HEK293 (cell line): ENCODE measurements around the gene ADGRF1.

Experiments used
- CTCF ChIA-PET: fragments of 350-600 bp; formaldehyde crosslinking; extraction: SDS; loops from one replicate; lab custom pipeline; 2021; ENCODE audit warnings: antibody characterized with exemption; lab: Yijun Ruan, JAX
- POLR2A ChIA-PET: fragments of 300-600 bp; formaldehyde crosslinking; extraction: SDS; loops from one replicate; lab custom pipeline; 2020; ENCODE audit warnings: antibody characterized with exemption, inconsistent platforms; lab: Yijun Ruan, JAX
- H3K27ac ChIP-seq: fragments of 200-500 bp; sonication (Bioruptor generic); 2 replicates; pipeline ENCODE4 v1.5.1; 2014; ENCODE audit warnings: low read depth, low read length, control low read depth, inconsistent platforms; ENCODE audit errors: extremely low read depth
- H3K36me3 ChIP-seq, 2 experiments: fragments of 200-500 bp in 1 of 2; sonication (Bioruptor generic) in 1 of 2; 1 replicate in 1 of 2; 2 replicates in 1 of 2; pipeline ENCODE4 v1.5.1; 2014 to 2017; ENCODE audit warnings: inconsistent platforms in 2 of 2, low read length in 2 of 2; ENCODE audit not compliant: control insufficient read depth in 2 of 2, insufficient read depth in 1 of 2
- H3K4me1 ChIP-seq: fragments of 200-500 bp; sonication (Bioruptor generic); 2 replicates; pipeline ENCODE4 v1.5.1; 2014; ENCODE audit warnings: mild to moderate bottlenecking, low read length, inconsistent platforms; ENCODE audit not compliant: control insufficient read depth, insufficient read depth
- H3K4me3 ChIP-seq: 2 replicates; pipeline ENCODE4 v1.5.1; 2011; ENCODE audit warnings: low read depth, mild to moderate bottlenecking, control low read depth, low read length, moderate library complexity
- H3K9me3 ChIP-seq: fragments of 200-500 bp; sonication (Bioruptor generic); 2 replicates; pipeline ENCODE4 v1.5.1; 2014; ENCODE audit warnings: low read depth, low read length, inconsistent platforms; ENCODE audit not compliant: control insufficient read depth, insufficient read depth
- HOXC10 ChIP-seq: sonication (generic); formaldehyde crosslinking; IDR thresholded peaks from 2 replicates; pipeline ENCODE4 v1.8.1; 2023; ENCODE audit warnings: mild to moderate bottlenecking, missing genetic modification reagents
- IKZF3 ChIP-seq: fragments of 450-650 bp; IDR thresholded peaks from 2 replicates; pipeline ENCODE4 v1.5.0; 2018; ENCODE audit warnings: missing biosample characterization, mild to moderate bottlenecking, missing genetic modification characterization, moderate library complexity
- REPIN1 ChIP-seq: fragments of 450-650 bp; formaldehyde crosslinking; IDR thresholded peaks from 2 replicates; pipeline ENCODE4 v1.5.1; 2017; ENCODE audit warnings: missing biosample characterization, missing genetic modification characterization, low read depth
- ZBTB1 ChIP-seq: fragments of 450-650 bp; formaldehyde crosslinking; IDR thresholded peaks from 2 replicates; pipeline ENCODE4 v1.5.1; 2016; ENCODE audit warnings: missing biosample characterization, missing genetic modification characterization
- ZBTB10 ChIP-seq: fragments of 450-650 bp; formaldehyde crosslinking; IDR thresholded peaks from 2 replicates; pipeline ENCODE4 v1.5.1; 2016; ENCODE audit warnings: missing biosample characterization, missing genetic modification characterization
- ZEB2 ChIP-seq: fragments of 450-650 bp; formaldehyde crosslinking; IDR thresholded peaks from 2 replicates; pipeline ENCODE4 v1.5.1; 2016; ENCODE audit warnings: missing biosample characterization, missing genetic modification characterization
- ZNF16 ChIP-seq: fragments of 450-650 bp; formaldehyde crosslinking; IDR thresholded peaks from 2 replicates; pipeline ENCODE4 v1.5.1; 2016; ENCODE audit warnings: low read depth, missing biosample characterization, missing genetic modification characterization
- ZNF18 ChIP-seq: fragments of 450-650 bp; formaldehyde crosslinking; IDR thresholded peaks from 2 replicates; pipeline ENCODE4 v1.5.1; 2016; ENCODE audit warnings: missing biosample characterization, missing genetic modification characterization
- ZNF184 ChIP-seq: fragments of 450-650 bp; IDR thresholded peaks from 2 replicates; pipeline ENCODE4 v1.5.1; 2018; ENCODE audit warnings: missing biosample characterization, mild to moderate bottlenecking, missing genetic modification characterization
- ZNF324 ChIP-seq: fragments of 450-650 bp; formaldehyde crosslinking; IDR thresholded peaks from 2 replicates; pipeline ENCODE4 v1.5.1; 2016; ENCODE audit warnings: missing biosample characterization, missing genetic modification characterization
- ZNF488 ChIP-seq: fragments of 450-650 bp; formaldehyde crosslinking; IDR thresholded peaks from 2 replicates; pipeline ENCODE4 v1.5.1; 2016; ENCODE audit warnings: missing biosample characterization, missing genetic modification characterization
- ZNF510 ChIP-seq: fragments of 450-650 bp; formaldehyde crosslinking; IDR thresholded peaks from 2 replicates; pipeline ENCODE4 v1.5.1; 2018; ENCODE audit warnings: mild to moderate bottlenecking, missing genetic modification characterization, missing biosample characterization; ENCODE audit not compliant: insufficient replicate concordance
- ZNF555 ChIP-seq: fragments of 450-650 bp; formaldehyde crosslinking; conservative IDR thresholded peaks from 2 replicates; pipeline ENCODE4 v1.5.1; 2017; ENCODE audit warnings: missing biosample characterization, mild to moderate bottlenecking, missing genetic modification characterization, inconsistent platforms
- ZNF560 ChIP-seq: fragments of 450-650 bp; formaldehyde crosslinking; IDR thresholded peaks from 2 replicates; pipeline ENCODE4 v1.5.1; 2017; ENCODE audit warnings: missing biosample characterization, missing genetic modification characterization, borderline replicate concordance
- ZNF621 ChIP-seq: fragments of 450-650 bp; formaldehyde crosslinking; IDR thresholded peaks from 2 replicates; pipeline ENCODE4 v1.5.1; 2017; ENCODE audit warnings: missing biosample characterization, missing genetic modification characterization
- ZNF654 ChIP-seq: fragments of 450-650 bp; formaldehyde crosslinking; IDR thresholded peaks from 2 replicates; pipeline ENCODE4 v1.5.1; 2016; ENCODE audit warnings: low read depth, missing biosample characterization, missing genetic modification characterization
- ZNF660 ChIP-seq: fragments of 450-650 bp; IDR thresholded peaks from 2 replicates; pipeline ENCODE4 v1.5.1; 2018; ENCODE audit warnings: missing biosample characterization, mild to moderate bottlenecking, missing genetic modification characterization
- ZSCAN23 ChIP-seq: fragments of 450-650 bp; formaldehyde crosslinking; IDR thresholded peaks from 2 replicates; pipeline ENCODE4 v1.5.1; 2016; ENCODE audit warnings: missing biosample characterization, missing genetic modification characterization
- TF ChIP-seq, protein P1 (sequence below): fragments of 450-650 bp; IDR thresholded peaks from 2 replicates; pipeline ENCODE4 v1.5.1; 2018; ENCODE audit warnings: missing biosample characterization, mild to moderate bottlenecking, missing genetic modification characterization

The ADGRF1 gene

DNA sequence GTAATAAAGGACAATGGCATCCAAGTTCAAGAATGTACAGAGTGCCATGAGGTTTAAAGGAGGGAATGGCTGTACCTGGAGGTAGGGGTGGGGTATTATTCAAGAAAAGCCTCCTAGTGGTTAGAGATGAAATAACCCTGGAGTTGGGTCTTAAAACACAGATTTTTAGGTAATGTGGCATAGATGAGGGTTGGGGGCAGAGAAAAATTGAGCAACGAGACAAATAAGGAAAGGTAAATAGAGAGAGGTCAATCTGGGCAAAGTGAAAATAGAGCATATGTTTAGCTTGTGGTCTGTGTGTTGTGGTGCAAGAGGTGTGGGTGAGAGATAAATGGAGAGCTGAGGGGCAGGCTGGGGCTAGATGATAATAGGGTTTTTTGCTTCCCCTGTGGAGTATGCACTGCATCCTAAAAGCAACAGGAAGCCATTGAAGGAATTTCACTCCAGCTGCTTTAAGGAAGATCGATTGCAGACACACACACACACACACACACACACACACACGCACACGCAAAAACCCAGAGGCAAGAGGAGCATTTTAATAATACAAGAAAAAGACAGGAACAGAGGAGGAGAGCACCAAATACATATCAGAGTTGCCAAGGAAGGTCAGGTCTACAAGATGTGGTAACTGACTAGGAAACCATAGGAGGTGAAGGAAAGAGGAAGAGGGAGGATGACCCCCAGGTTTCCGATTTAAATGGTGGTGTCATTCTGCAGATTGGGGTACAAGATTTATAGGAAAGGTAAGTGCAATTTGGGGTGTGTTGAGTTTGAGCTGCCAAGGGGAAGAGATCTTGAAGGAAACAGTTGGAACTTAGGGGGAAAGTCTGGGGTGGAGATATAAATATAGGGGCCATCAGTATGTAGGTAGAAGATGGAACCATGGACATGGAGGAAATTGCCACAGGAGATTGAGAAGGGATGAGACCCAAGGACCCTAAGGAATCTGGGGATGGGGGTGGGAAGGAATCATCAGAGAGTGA, 31.3 kb upstream of the ADGRF1 start:
- Histone ChIP-seq H3K36me3 (no peaks in the 10 kb centered on the region), H3K9me3 (no peaks in the 10 kb centered on the region), H3K4me1 (peaks cover 5% of the 10 kb centered on the region), H3K4me3 (no peak overlapping the region), H3K27ac (no peak overlapping the region)
- POLR2A ChIA-PET, result no interaction called here
- TF ChIP-seq REPIN1 (tag by site-specific recombination), result no peak
- TF ChIP-seq ZBTB10 (tag by site-specific recombination), result no peak
- TF ChIP-seq ZNF621, result no peak
- TF ChIP-seq, protein P1, sequence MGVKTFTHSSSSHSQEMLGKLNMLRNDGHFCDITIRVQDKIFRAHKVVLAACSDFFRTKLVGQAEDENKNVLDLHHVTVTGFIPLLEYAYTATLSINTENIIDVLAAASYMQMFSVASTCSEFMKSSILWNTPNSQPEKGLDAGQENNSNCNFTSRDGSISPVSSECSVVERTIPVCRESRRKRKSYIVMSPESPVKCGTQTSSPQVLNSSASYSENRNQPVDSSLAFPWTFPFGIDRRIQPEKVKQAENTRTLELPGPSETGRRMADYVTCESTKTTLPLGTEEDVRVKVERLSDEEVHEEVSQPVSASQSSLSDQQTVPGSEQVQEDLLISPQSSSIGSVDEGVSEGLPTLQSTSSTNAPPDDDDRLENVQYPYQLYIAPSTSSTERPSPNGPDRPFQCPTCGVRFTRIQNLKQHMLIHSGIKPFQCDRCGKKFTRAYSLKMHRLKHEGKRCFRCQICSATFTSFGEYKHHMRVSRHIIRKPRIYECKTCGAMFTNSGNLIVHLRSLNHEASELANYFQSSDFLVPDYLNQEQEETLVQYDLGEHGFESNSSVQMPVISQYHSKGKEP (tag by site-specific recombination), result no peak
- no peak for TF ChIP-seq ZEB2 (tag by site-specific recombination)
- no peak for TF ChIP-seq ZBTB1
- no peak for TF ChIP-seq ZNF18
- no peak for TF ChIP-seq ZNF560 (tag by site-specific recombination)
- no peak for TF ChIP-seq ZNF324
- CTCF ChIA-PET, result interaction anchor here (0.6 to 2.2 kb wide), 13 partner anchors 9 to 278 kb away, joined by 3 to 9 read pairs (median 4); no protein-coding TSS in a partner anchor

- TF ChIP-seq ZNF555 (tag by site-specific recombination) (no peak), ZSCAN23 (tag by site-specific recombination) (no peak)
- Histone ChIP-seq H3K4me3 (no peak overlapping the region), H3K27ac (no peak overlapping the region), H3K9me3 (no peaks in the 10 kb centered on the region), H3K4me1 (peaks cover 5% of the 10 kb centered on the region), H3K36me3 (no peaks in the 10 kb centered on the region)
- ChIA-PET CTCF (interaction anchor here (0.7 to 2.2 kb wide), 8 partner anchors 10 to 51 kb away, joined by 3 to 9 read pairs (median 5); no protein-coding TSS in a partner anchor), POLR2A (no interaction called here)
Observed at GRCh38 chr6:47072667-47073066, 30.5 kb upstream of the ADGRF1 start.

DNA sequence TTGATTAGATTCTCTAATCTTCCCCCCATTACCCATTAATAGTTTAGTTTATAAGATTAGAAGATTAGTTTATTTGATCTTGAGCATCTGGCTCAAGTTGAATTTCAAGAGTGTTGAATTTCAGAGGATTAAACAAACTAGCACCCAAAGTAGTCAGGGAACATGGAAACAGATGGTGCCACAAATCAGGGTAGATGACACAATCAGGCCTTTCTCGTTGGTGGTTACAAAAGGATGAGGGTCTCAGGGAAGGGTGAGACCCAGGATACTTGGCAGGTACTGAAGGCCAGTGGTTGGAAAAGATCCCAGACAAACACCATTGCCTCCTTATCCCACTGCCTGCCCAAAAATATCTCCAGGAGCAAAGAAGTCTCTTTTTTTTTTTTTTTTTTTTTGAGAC, 29.5 kb upstream of the ADGRF1 start:
- no peak overlapping the region for H3K27ac ChIP-seq
- ChIA-PET CTCF (interaction anchor here (2.2 kb wide), 1 partner anchor 25 kb away, joined by 6 read pairs; no protein-coding TSS in a partner anchor), POLR2A (no interaction called here)
- no peak overlapping the region for H3K4me3 ChIP-seq
- no peaks in the 10 kb centered on the region for H3K9me3 ChIP-seq
- H3K36me3 ChIP-seq, result no peaks in the 10 kb centered on the region
- peaks cover 1% of the 10 kb centered on the region; the same call in 1 of the 2 replicates for H3K4me1 ChIP-seq
- TF ChIP-seq ZNF654 (tag by site-specific recombination) (no peak), HOXC10 (no peak), ZNF660 (tag by site-specific recombination) (no peak), ZNF18 (no peak), IKZF3 (tag by site-specific recombination) (no peak), ZNF488 (no peak), ZNF510 (tag by site-specific recombination) (no peak), ZNF16 (tag by site-specific recombination) (no peak), ZNF184 (tag by site-specific recombination) (no peak)
- TF ChIP-seq, protein P1 (tag by site-specific recombination), result no peak
